Measurements from ENCODE around the gene DOC2B. TPM values are rescaled to one million over a fixed set of nuclear protein-coding genes. Genes with fewer than 3 reads are reported as not detected.

The DOC2B gene
- total RNA-seq, 1 donor from 2014 or later: 15.6 TPM

DNA sequence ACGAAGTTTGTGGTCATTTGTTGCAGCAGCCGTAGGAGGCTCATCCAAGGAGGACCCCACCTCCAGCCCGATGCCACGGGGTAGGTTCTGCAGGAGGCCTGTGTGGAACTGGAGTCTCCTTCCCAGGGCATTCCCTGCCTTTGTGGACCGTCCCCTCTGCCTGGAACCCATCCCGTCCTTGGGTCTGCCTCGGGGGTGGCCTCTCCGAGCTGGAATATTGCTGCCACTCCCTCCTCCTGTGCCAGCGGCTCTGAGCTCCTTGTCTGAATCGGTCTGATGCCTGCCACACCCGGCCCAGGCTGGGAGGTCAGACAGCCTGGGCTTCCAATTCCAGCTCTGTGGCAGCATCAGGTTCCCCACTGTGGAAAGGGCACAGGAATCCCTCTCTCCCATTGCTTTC is 18.8 kb downstream of the DOC2B start:
- no peak for DNase-seq

DNA sequence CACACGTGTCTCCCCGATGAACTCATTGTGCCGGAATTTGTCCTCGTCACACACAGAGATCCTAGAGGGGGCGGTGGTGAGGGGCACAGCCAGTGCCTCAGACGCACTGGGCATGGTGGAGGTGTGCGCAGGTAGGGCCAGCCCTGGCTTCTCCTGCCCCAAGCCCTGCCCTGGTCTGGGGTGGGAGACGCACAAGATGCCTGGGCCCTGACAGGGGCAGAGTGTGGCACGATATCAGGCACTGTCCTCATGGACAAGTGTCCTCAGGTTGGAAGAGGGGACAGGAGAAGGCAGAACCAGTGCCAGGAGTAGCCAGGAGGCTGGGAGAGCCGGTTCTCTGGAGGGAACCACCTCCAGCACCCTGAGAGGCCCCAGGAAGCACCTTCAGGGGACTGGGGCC is 20.0 kb downstream of the DOC2B start:
- no peak for DNase-seq

DNA sequence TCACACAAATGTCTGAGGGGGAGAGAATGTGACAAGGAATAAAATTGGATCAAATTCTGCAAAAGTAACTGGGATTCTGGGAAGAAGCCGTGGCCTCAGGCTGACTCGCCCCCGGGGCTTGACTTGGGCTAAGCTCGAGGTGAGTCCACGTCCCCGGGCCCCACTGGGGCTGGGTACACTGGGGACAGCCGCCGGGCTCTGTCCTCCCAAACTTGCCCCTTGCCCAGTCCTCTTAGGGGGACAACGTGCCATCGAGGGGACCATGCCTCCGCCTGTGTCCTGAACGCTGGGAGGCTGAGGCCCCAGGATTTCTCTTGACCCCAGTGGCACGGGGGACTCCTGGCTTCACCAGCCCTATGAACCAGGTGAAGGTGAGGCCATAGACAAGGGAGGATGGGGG is 21.1 kb downstream of the DOC2B start:
- DNase-seq: no peak

DNA sequence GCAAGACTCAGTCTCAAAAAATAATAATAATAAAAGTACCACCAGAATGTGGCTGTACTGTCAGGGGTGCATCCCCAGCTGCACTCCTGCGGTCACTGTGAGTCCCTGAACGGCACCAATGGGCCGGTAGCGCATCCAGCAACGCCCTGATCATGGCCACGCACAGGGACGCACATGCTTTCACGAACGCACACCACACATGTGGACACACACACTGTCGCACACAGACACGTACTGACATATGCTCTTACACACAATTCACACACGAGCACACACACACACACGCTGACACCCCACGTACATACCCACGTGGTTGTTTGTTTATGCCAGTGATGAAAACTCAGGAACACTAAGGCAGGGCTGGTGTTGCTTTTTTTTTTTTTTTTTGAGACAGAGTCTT is 21.8 kb downstream of the DOC2B start:
- no peak for DNase-seq

DNA sequence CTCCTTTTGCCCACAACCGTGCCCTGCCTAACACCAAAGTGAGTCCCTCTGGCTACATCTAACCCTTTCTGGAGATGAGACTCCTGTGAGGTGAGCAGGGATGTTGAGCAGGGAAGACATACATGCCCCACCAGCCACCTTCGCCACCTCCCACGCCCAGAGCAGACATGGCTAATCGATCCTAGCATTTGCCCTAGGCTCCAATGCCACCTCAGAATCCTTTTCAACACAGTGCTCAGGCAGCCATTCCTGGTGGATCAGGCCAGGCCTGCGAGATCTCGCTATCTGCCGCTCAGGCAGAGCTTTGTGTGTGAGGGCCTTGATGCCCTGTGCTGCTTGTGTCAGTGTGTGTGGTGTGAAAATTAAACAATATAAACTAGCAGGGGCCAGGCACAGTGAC is 23.1 kb downstream of the DOC2B start:
- no peak for DNase-seq

DNA sequence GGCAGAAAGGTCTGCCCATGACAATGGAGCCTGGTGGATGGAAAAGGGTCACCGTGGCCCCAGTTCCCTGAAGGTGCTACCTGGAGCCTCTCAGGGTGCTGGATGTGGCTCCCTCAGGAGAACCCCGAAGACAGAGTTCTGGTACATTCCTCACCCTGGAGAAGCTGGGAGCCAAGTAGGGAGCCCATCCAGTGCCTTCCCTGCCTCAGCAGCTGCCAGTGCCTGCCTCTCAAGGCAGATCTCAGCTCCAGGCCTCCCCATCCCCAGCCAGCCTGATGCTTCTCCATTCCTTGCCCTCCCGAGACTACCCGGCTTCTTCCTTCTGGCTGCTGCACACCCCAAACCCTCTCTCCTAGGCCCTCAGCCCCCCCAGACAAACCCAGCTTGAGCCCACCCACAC is 23.5 kb downstream of the DOC2B start:
- DNase-seq: no peak

DNA sequence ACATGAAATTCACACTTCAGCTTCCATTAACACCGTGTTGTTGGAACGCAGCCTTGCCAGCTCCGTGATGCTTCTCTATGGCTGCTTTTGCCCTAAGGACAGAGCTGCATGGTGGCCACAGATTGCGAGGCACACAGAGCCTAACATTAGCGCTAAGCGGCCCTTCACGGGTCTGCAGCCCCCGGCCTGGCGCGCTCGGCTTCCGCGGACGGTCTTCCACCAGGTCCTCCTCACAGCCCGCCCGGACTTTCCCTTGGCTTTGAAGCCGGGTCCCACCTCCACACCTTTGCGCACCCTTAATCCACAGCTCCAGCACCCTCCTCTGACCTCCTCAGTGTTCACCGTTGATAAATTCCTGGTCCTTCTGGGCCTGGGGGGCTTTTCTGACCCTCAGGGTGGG is 24.5 kb downstream of the DOC2B start:
- DNase-seq: no peak

DNA sequence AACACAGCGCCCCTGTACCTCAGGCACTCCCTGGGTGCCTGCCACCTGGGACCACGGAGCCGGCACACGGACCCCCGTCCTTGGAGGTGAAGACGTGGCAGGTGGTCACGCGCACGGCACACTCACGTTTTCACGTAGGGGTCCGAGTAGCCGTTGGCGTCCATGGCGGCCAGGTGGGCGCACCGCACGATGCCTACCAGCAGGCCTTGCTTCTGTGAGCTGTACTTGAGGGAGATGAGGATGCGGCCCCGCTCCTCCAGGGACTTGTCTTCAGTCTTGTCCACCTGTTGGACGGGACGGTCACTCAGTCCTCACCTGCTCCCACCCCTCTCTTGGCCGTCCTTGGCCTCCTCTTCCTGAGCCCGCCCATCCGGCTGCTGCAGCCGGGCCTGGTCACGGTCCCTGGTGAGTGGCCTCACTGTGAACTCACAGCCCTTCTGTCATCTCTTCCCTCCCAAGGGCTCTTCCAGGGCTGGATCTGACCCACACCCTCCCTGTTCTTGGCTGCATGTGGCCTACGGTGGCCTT is 25.3 kb downstream of the DOC2B start:
- DNase-seq: no peak

DNA sequence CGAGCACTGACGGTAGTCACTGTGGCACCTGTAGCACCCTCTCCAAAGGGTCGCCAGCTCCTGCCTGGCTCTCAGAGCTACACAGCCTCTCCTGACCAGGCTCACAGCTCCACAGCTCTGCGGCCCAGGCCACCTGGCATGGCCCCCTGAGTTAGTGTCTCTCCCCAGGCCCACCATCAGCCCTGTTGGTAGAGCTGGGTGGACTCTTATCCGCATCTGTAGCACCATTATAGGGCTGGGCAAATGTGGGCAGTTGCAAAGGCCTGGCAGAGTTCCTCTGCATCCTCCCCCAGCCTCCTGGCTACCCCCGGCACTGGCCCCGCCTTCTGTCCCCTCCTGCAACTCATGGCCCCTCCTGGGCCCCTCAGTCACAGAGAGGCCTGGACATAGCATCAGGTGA is 25.9 kb downstream of the DOC2B start:
- no peak for DNase-seq

DNA sequence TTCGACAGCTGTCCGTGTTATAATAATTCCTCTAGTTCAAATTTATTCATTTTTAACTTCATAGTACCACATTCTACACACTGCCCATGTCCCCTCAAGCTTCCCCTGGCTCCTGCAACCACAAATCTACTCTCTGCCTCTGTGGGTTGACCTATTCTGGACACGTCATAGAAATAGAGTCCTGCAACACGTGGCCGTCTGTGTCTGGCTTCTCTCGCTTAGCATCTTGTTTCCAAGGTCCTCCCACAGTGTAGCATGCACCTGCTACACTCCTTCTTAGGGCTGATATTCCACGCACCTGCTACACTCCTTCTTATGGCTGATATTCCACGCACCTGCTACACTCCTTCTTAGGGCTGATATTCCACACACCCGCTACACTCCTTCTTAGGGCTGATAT is 27.6 kb downstream of the DOC2B start:
- no peak for DNase-seq

DNA sequence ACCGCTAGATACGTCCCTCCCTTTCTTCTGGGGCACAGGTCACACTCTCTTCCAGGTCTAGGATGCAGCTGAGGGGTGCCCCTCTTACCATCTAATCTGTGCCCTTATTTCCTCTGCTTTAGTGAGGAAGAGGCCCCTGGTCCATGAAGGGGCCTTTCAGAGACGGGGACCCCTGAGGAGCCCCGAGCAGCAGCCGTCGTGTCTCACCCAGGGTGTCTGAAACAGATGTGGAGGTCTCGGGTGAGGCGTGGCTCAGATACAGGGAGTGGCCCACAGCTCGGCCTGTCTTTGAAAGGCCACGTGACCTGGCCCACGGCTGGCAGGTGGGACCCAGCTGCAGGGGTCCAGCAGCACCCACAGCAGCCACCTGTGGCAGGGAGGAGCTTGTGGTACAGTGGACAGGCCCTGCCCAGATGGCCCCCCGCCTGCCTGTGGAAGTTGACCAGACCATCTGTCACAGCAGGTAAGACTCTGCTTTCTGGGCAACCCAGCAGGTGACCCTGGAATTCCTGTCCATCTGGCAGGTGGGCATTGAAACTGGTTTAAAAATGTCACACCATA is 28.5 kb downstream of the DOC2B start:
- no peak for DNase-seq

DNA sequence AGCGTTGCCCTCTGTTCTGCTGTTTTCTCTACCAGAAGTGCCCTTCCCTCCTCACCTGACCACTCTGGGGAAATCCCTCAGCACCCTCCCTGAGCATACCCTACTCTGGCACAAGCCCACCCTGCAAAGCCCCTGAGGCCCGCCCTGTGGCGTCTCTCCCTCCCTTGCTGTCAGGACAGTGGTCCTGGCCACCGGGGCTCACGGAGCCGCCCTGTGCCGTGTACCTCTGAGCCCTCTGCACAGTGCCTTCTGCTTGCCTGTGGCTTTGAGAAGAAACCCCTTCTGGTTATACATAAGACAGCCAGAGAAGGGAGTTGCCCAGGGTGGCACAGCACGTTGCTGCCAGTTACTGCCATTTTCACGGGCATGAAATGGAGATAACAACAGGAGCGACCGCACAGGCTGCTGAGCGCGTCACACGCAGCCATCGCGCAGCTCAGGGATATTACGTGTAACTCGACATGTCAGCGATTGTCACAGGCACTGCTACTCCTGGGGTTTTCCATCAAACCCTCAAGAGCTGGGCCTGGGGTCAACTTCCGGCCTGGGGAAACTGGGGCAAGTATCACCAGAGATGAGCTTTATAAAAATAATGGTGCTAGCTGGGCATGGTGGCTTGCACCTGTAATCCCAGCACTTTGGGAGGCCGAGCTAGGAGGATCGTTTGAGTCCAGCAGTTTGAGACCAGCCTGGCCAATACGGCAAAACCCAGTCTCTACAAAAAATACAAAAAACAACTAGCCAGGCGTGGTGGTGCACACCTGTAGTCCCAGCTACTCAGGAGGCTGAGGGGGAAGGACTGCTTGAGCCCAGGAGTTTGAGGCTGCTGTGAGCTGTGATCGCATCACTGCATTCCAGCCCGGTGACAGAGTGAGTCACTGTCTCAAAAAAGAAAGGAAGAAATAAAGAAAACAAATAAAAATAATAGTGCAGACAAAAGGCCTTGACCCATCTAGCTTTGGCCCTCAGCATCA is 29.3 kb downstream of the DOC2B start:
- no peak for DNase-seq

DNA sequence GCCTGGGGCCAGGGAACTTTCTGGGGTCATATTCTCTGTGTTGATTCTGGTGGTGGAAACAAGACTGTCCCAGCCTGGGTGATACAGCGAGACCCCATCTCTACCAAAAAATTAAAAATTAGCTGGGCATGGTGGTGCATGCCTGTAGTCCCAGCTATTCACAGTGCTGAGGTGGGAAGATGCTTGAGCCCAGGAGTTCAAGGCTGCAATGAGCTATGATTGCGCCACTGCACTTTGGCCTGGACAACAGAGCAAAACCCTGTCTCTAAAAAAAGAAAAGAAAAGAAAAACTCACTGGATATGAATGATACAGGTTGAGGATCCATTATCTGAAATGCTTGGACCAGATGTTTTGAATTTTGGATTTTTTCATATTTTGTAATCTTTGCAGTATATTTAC is 30.4 kb downstream of the DOC2B start:
- no peak for DNase-seq

DNA sequence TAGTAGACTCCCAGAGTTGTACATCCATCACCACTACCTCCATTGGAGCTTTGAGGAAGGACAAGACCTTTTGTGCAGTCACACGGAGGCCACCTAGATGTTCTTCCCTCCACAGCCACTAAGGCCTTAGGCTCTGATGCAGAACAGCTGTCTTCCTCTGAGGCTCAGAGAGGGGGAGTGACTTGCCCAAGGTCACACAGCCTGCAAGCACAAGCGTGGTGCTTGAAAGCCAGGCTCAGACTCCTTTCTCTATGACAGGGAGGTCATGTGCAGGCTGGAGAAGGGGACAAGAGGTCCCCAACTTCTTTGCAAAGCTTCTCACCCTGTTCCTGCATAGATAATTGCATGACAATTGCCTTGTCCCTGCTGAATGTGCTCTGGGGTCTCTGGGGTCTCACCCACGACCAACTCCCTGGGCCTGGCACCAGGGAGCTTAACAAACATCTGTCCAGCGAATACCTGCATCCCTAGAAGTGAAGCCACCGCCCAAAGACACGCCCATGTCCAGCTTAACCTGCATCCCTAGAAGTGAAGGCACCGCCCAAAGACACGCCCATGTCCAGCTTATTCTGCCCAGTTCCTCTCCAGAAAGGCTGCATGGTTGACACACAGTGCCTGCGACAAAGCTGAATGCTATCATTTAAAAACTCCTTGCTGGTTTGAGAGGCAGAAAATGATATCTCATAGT is 31.4 kb downstream of the DOC2B start:
- no peak for DNase-seq

DNA sequence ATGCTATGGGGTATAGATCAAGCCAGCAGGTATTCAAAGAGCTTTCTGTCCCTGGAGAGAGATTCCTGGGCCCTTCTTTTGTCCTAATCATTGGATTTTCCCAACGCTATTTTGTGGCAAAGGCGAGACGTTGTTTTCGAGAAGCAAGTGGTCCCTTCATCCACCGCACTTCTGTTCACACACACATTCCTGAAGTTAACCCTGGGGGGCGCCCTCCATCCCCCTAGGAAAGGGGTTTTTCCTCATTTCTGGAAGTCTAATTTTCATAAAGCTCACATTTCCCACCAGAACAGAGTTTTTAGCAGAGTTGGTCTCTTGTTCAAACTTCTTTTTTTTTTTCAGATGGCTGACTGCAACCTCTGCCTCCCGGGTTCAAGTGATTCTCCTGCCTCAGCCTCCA is 32.2 kb downstream of the DOC2B start:
- DNase-seq: no peak

DNA sequence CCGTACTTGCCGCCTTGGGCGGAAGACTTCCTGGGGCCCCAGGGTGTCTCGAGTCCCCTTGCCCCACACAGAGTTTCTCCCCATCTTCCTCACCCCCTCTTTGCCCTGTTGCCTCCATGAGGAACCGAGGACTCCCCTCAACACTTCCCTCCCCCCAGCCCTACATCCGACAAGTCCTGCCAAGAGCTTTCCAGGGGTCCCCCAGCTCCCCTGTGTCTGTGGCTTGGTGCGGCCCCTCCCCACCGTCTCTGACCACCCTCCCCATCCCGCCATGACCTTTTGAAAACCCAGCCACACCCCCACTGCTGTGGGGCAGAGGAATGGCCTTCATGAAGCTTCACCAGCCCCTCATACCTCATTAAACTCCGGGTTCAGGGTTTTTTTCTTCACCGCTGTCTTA is 32.7 kb downstream of the DOC2B start:
- DNase-seq: no peak

DNA sequence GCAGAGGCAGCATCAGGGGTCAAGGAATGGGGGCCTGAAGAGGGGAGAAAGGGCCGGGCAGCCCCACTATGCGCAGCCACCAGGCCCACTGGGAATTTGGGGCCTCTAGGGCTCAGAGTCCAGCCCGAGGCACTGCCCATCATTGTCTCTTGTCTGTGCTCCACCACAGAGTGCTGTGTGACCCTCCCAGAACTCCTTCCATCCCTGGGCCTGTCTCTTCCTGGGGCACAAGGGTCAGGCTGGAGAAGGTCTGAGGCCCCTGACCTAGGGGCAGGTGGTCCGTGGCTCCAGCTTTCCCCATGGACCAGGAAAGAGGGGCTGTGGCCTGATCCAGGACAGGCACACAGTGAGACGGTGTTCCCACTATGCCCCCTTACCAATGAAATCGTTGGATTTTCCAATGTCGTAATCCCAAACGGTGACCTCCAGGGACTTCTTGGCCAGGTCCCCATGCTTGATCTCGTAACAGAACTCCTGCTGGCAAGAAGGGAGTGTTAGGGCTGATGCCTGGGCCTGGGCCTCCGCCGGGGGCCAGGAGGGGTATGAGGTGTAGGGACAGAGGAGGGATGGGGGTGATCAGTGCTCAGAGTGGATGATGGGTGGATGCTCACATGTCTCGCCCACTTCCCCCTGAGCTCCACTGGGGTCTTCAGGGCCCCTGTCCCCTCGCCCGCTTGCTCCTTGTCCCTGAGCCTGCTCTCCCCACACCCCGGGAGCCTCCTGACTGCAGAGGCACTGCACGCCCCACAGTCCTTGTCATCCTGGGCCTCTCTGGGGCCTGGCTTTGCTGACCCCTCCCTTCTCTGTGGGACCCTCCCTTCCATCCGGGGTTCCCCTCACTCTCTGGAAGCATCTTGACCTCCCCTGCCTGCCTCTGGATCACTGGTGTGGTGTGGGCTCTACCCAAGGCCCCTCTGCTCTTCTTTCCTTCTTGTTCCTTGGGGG is 33.4 kb downstream of the DOC2B start:
- DNase-seq: no peak

DNA sequence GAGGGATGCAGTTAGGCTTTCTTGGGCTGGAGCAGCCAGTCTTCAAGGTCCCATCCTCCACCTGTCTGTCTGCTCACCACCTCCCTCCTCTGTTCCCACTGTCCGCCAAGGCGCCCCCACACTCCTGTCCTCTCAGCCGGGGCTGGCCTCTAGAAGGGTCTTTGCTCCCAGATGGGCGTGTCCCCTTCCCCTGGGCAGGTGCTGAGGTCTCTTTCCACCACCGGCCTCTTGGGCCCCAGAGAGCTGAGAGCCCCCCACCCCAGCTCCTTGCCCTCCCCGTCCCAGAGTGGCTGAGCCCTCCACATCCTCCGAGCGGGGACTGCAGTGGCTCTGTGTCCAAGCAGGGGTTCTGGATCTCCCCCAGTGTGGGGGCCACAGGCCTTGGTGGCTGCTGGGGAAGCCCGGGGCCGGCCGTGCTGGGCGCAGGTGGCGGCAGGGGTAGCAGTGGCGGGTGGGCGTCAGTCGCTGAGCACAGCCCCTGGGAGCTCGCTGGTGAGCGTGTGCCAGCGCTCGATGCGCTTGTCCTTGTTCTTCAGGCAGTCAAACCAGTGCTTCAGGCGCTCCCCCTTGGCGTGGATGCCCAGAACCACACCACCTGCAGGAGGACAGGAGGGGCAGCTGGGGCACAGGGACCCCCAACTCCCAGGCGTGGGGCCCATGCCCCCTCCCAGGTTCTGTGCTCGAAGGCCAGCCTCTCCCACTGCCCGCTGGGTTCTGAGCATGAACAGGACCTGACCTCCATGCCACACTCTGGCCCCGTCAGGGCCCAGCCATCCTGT is 34.3 kb downstream of the DOC2B start:
- DNase-seq: no peak

DNA sequence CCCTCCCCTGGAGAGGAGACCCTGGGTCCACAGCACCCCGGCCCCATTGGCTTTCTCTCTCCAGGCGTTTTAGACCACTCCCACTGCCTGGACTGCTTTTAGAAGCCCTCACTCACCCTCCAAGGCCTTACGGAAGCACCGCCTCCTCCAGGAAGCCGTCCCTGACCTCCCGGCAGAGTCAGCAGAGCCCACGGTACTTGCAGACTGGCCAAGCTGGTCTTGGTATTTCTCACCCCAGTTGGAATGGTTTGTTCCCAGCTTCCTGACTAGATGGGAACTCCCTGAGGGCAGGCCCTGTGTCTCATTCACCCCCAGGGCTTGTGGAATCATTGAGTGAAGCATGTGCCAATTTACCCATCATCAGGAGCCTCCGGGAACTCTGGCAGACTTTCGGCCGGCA is 34.9 kb downstream of the DOC2B start:
- no peak for DNase-seq

DNA sequence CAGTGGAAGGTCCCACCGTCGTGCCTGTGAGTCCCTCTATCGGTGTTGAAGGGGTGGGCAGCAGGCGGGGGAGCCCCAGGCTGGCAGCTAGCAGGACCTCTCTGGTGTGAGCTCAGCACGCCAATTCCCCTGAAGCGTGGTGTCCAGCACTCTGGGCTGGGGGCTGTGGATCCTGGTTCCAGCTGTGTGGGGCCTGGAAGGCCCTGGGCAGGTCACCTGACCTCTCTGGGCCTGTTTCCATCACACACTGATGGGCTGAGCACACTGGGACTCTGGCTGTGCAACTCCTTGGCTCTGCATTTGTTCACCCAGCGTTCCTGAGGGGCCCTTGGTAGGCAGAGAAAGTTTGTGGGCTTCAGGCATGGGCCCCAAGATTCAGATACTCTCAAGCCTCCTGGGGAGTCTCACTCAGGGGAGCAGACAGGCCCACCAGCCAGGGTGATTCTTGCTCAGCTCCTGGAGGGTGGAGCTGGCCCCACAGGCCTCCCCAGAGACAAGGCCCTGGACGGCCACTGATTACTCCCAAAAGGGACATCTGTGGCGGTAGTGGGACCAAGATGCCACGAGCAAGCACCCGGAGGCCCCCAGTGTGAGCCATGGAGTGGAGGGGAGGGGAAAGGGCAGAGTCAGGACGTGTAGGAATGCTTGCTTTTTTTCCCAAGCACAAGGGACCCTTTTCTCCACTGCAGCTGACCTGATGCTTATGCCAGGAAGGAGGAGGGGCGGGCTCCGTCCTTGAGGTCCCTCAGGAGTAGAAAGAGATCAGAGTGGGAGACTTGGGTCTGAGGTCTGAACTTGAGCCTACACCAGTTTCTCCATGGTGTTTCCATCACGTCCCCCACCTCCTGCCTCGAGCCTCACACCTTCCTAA is 35.5 kb downstream of the DOC2B start:
- DNase-seq: no peak
